RWPE2 (cell line): ENCODE measurements around the gene OPRL1.

Experiments used
- ATAC-seq: fragments of 200-7000 bp; cut with Tn5 transposase; 3 replicates; pipeline ENCODE4 v1.9.1; 2021; ENCODE audit warnings: low read depth
- DNase-seq: peaks from one replicate; pipeline ENCODE4 v3.0.0-alpha.2; 2020; ENCODE audit warnings: low spot score
- H3K27ac ChIP-seq: fragments of 450-650 bp; 2 replicates; pipeline ENCODE4 v1.5.1; 2017; ENCODE audit warnings: mild to moderate bottlenecking; ENCODE audit not compliant: poor library complexity, severe bottlenecking
- H3K27me3 ChIP-seq: fragments of 250-450 bp; sonication (Bioruptor Pico); 2 replicates; pipeline ENCODE4 v1.5.1; 2021; ENCODE audit warnings: mild to moderate bottlenecking, moderate library complexity; ENCODE audit not compliant: insufficient read depth, poor library complexity, severe bottlenecking
- H3K36me3 ChIP-seq: fragments of 250-450 bp; sonication (Bioruptor Pico); 2 replicates; pipeline ENCODE4 v1.5.1; 2020; ENCODE audit warnings: low read depth, mild to moderate bottlenecking, moderate library complexity
- H3K4me1 ChIP-seq: fragments of 250-450 bp; sonication (Bioruptor Pico); 2 replicates; pipeline ENCODE4 v1.5.1; 2021; ENCODE audit warnings: mild to moderate bottlenecking, moderate library complexity; ENCODE audit not compliant: insufficient read depth, poor library complexity, severe bottlenecking
- H3K4me3 ChIP-seq: fragments of 250-450 bp; sonication (Bioruptor Pico); 2 replicates; pipeline ENCODE4 v1.5.1; 2021; ENCODE audit warnings: mild to moderate bottlenecking, moderate library complexity; ENCODE audit not compliant: severe bottlenecking
- H3K9me3 ChIP-seq: fragments of 250-450 bp; sonication (Bioruptor Pico); 2 replicates; pipeline ENCODE4 v1.5.1; 2021; ENCODE audit warnings: mild to moderate bottlenecking, moderate library complexity; ENCODE audit not compliant: severe bottlenecking
- TF ChIP-seq, protein P1 (sequence below): fragments of 450-650 bp; IDR thresholded peaks from one replicate; pipeline ENCODE4 v1.5.1; 2017; ENCODE audit warnings: mild to moderate bottlenecking, moderate library complexity; ENCODE audit not compliant: poor library complexity, severe bottlenecking

Gene OPRL1

DNA sequence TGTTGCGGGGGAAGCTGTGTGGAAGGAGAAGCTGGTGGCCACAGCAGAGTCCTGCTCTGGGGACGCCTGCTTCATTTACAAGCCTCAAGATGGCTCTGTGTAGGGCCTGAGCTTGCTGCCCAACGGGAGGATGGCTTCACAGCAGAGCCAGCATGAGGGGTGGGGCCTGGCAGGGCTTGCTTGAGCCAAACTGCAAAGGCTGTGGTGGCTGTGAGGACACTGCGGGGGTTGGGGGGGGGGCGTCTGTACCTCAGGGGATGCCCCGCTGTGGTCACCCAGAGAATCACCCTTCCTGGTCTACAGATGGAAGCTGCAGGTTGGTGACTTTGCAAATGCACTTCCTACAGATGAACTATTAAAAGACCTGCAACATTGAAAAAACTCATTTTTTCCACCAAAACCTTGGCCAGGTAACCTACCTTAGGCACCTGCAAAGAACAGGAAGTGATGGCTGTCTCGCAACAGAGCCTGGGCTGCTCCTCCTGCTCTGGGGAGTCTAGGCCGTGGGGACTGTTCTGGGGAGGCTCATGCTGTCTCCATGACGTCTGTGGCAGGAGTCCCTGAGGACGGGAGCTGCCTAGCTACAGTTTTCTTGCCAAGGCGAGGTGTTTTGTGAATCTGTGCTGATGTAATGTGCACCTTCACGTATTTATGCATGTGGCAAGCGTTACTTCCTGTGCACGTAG, 20.1 kb downstream of the OPRL1 start:
- no peak overlapping the region for H3K4me3 ChIP-seq
- DNase-seq (no peak), ATAC-seq (no peak)
- H3K27me3 ChIP-seq = peaks cover 44% of the 10 kb centered on the region
- TF ChIP-seq, protein P1, sequence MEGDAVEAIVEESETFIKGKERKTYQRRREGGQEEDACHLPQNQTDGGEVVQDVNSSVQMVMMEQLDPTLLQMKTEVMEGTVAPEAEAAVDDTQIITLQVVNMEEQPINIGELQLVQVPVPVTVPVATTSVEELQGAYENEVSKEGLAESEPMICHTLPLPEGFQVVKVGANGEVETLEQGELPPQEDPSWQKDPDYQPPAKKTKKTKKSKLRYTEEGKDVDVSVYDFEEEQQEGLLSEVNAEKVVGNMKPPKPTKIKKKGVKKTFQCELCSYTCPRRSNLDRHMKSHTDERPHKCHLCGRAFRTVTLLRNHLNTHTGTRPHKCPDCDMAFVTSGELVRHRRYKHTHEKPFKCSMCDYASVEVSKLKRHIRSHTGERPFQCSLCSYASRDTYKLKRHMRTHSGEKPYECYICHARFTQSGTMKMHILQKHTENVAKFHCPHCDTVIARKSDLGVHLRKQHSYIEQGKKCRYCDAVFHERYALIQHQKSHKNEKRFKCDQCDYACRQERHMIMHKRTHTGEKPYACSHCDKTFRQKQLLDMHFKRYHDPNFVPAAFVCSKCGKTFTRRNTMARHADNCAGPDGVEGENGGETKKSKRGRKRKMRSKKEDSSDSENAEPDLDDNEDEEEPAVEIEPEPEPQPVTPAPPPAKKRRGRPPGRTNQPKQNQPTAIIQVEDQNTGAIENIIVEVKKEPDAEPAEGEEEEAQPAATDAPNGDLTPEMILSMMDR = no peak
- no peaks in the 10 kb centered on the region for H3K36me3 ChIP-seq
- H3K27ac ChIP-seq = no peak overlapping the region
- no peaks in the 10 kb centered on the region for H3K9me3 ChIP-seq
- H3K4me1 ChIP-seq = no peaks in the 10 kb centered on the region

DNA sequence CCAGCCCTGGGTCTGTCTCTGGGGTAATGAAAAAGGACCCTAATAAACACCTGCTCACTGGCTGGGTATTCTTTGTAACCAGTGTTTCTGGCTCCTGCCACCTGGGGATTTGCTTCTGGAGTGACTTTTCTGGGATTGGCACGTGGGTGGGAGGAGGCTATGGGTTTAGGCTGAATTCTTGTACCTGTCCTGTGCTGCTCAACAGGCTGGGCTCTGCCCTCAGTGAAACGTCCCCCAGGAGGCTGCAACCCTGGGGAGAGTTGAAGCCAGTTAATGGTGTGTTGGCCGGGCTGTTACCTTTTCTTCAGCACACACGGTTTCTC, 20.6 kb downstream of the OPRL1 start:
- ATAC-seq (no peak), DNase-seq (no peak)
- Histone ChIP-seq H3K27me3 (peaks cover 44% of the 10 kb centered on the region), H3K4me1 (no peaks in the 10 kb centered on the region), H3K27ac (no peak overlapping the region), H3K36me3 (no peaks in the 10 kb centered on the region), H3K4me3 (no peak overlapping the region), H3K9me3 (no peaks in the 10 kb centered on the region)
- TF ChIP-seq, protein P1 = no peak

DNA sequence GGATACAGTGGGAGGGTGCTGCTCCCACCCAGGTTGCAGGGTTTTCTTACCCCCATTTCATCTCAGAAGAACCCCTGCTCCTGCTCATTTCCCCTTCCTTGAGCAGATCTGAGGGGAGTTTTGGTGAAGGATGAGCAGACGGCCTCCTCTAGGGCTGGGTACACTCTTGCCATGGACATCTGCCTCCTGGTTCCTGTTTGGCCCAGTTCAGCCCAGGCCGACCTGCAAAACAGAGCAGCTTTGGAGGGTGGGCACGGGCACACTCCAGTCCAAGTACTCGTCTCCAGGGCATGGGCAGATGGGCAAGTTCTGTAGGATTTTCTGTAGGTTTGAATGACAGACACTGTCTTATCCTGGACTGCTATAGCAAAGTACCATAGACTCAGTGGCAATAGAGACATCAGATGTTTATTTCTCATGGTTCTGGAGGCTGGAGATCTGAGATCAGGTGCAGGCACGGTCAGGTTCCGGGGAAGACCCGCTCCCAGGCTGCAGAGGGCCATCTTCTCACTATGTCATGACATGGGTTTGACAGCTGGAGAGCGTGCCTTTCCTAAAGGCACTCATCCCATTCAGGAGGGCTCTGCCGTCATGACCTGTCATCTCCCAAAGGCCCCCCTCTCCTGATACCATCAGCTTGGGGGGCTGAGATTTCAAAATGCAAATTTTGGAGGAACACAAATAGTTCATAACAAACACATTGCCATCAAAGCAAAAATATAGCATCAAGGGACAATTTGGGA, 21.2 kb downstream of the OPRL1 start:
- Histone ChIP-seq H3K36me3 (no peaks in the 10 kb centered on the region), H3K27me3 (peaks cover 44% of the 10 kb centered on the region), H3K27ac (no peak overlapping the region), H3K9me3 (no peaks in the 10 kb centered on the region), H3K4me1 (no peaks in the 10 kb centered on the region), H3K4me3 (no peak overlapping the region)
- TF ChIP-seq, protein P1 = no peak
- peak; percentile 64 for DNase-seq
- ATAC-seq = no peak

DNA sequence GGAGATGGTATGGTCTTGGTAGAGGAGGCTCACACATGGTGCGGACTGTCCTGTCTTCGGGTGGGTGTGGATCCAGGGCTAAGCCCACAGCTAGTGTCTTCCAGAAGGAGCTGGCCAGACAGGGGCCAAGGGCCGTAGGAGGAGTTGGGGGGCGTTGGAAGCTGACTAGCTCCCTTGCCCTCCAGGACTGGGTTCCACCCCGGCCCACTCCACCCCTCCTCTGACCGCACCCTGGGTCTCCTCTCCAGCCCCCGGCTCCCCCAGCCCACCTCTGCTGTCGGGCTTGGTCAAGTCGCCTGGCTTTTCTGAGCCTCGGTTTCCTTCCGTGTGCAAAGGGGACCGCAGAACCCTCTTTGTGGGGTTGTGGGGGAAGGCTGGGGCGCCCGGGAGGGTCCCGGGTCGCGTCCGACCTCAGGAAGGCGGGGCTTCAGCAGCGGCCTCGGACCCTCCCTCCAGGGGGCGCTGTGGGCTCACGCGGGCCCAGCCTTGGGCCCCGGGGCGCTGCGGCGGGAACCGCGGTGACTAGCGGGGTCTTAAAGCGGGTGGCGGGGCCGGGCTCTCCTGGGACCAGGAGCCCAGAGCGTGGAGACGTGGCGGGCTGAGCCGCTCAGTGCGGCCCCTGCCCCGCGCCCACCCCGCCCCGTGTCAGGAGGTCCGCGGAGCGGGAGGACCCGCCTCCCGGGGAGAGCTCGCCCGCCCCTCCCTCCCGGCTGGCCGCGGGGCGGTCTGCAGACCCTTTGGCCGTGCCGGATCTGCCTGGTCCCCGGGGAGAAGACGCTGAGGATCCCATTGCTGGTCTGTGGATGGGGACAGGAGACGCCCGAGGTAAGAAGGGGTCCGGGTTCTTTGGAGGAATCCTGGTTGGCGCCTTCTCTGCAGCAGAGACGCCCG, 22.1 kb downstream of the OPRL1 start:
- DNase-seq = peak; percentile 79
- Histone ChIP-seq H3K36me3 (no peaks in the 10 kb centered on the region), H3K27me3 (peaks cover 44% of the 10 kb centered on the region), H3K4me1 (no peaks in the 10 kb centered on the region), H3K9me3 (no peaks in the 10 kb centered on the region), H3K27ac (no peak overlapping the region), H3K4me3 (peak overlapping the region; percentile 17)
- TF ChIP-seq, protein P1 = peak; percentile 98
- peak; percentile 45 for ATAC-seq
